HPDE6-E6E7 (cell line): ENCODE data around the gene FSTL1.
A peak's percentile ranks its signal among the peaks of the same experiment; 100 is the strongest.

ENCODE experiments used
- DNase-seq: peaks from one replicate; pipeline ENCODE4 v3.0.0; 2011; ENCODE audit warnings: missing footprints; ENCODE audit errors: extremely low spot score

Gene FSTL1

GRCh38 chr3:120468635-120469295 is 18.0 kb upstream of the FSTL1 start:
- no peak for DNase-seq

GRCh38 chr3:120462409-120462959 is 11.7 kb upstream of the FSTL1 start:
- DNase-seq, result no peak

- no peak for DNase-seq
Observed at GRCh38 chr3:120461416-120461815, 10.6 kb upstream of the FSTL1 start.

- no peak for DNase-seq
Observed at GRCh38 chr3:120460862-120461261, 10.1 kb upstream of the FSTL1 start.

- no peak for DNase-seq
Observed at GRCh38 chr3:120460181-120460790, 9.5 kb upstream of the FSTL1 start.

- no peak for DNase-seq
Observed at GRCh38 chr3:120459196-120459595, 8.4 kb upstream of the FSTL1 start.

GRCh38 chr3:120457827-120458226 is 7.0 kb upstream of the FSTL1 start:
- no peak for DNase-seq

GRCh38 chr3:120454076-120454689 is 3.4 kb upstream of the FSTL1 start:
- no peak for DNase-seq

GRCh38 chr3:120452816-120453215 is 2.0 kb upstream of the FSTL1 start:
- no peak for DNase-seq

GRCh38 chr3:120451806-120452205 is 1.0 kb upstream of the FSTL1 start:
- no peak for DNase-seq

GRCh38 chr3:120451272-120451761 is 525 bp upstream of the FSTL1 start:
- no peak for DNase-seq

- peak; percentile 19 for DNase-seq
Observed at GRCh38 chr3:120449701-120450599, 842 bp downstream of the FSTL1 start.

- DNase-seq, result no peak
Observed at GRCh38 chr3:120449251-120449650, 1.5 kb downstream of the FSTL1 start.

- DNase-seq, result no peak
Observed at GRCh38 chr3:120448756-120449155, 2.0 kb downstream of the FSTL1 start.

GRCh38 chr3:120446891-120447668 is 3.7 kb downstream of the FSTL1 start:
- no peak for DNase-seq

- DNase-seq, result no peak
Observed at GRCh38 chr3:120445654-120446053, 5.1 kb downstream of the FSTL1 start.

GRCh38 chr3:120443626-120444123 is 7.1 kb downstream of the FSTL1 start:
- DNase-seq, result no peak

- DNase-seq, result peak; percentile 25
Observed at GRCh38 chr3:120442975-120443517, 7.7 kb downstream of the FSTL1 start.

GRCh38 chr3:120441776-120442175 is 9.0 kb downstream of the FSTL1 start:
- no peak for DNase-seq

- DNase-seq, result no peak
Observed at GRCh38 chr3:120440762-120441161, 10.0 kb downstream of the FSTL1 start.
